Mesendoderm (in vitro differentiated cells): ENCODE results near the gene GABRG3.

Source experiments
- DNase-seq: peaks from one replicate; pipeline ENCODE4 v3.0.0; 2013
- H2AK5ac ChIP-seq: 2 replicates; pipeline ENCODE4 v1.6.1; 2013; ENCODE audit warnings: low read length, inconsistent platforms
- H2BK120ac ChIP-seq: 2 replicates; pipeline ENCODE4 v1.6.1; 2013; ENCODE audit warnings: low read depth, mild to moderate bottlenecking, low read length, moderate library complexity, mixed read lengths
- H2BK15ac ChIP-seq: replicated peaks from 2 replicates; pipeline ENCODE4 v1.6.1; 2013; ENCODE audit warnings: low read depth, mild to moderate bottlenecking, moderate library complexity
- H2BK5ac ChIP-seq: 2 replicates; pipeline ENCODE4 v1.6.1; 2013; ENCODE audit warnings: low read length, inconsistent platforms
- H3K18ac ChIP-seq: 2 replicates; pipeline ENCODE4 v1.6.1; 2013; ENCODE audit warnings: mild to moderate bottlenecking, low read length, mixed read lengths
- H3K23ac ChIP-seq: one replicate; pipeline ENCODE4 v1.6.1; 2013; ENCODE audit warnings: low read length
- H3K27ac ChIP-seq: 2 replicates; pipeline ENCODE4 v1.5.1; 2013; ENCODE audit warnings: low read depth, mild to moderate bottlenecking, inconsistent platforms, low read length, moderate library complexity
- H3K27me3 ChIP-seq: 2 replicates; pipeline ENCODE4 v1.6.1; 2013; ENCODE audit warnings: low read length, control low read depth, mild to moderate bottlenecking, inconsistent platforms; ENCODE audit not compliant: insufficient read depth, poor library complexity
- H3K36me3 ChIP-seq: 2 replicates; pipeline ENCODE4 v1.6.1; 2013; ENCODE audit warnings: low read length, inconsistent platforms; ENCODE audit not compliant: control insufficient read depth, insufficient read depth
- H3K4ac ChIP-seq: one replicate; pipeline ENCODE4 v1.6.1; 2013; ENCODE audit warnings: low read depth, mild to moderate bottlenecking, low read length, moderate library complexity
- H3K4me1 ChIP-seq: 2 replicates; pipeline ENCODE4 v1.6.1; 2013; ENCODE audit warnings: low read depth, low read length, inconsistent platforms; ENCODE audit not compliant: control insufficient read depth
- H3K4me2 ChIP-seq: 2 replicates; pipeline ENCODE4 v1.6.1; 2013; ENCODE audit warnings: low read length
- H3K4me3 ChIP-seq: 2 replicates; pipeline ENCODE4 v1.5.1; 2013; ENCODE audit warnings: mild to moderate bottlenecking, low read length
- H3K56ac ChIP-seq: one replicate; pipeline ENCODE4 v1.6.1; 2013; ENCODE audit warnings: low read length
- H3K79me1 ChIP-seq: 2 replicates; pipeline ENCODE4 v1.6.1; 2013; ENCODE audit warnings: low read length, inconsistent platforms
- H3K79me2 ChIP-seq: 2 replicates; pipeline ENCODE4 v1.6.1; 2013; ENCODE audit warnings: mild to moderate bottlenecking, low read length; ENCODE audit not compliant: control insufficient read depth, insufficient read depth
- H3K9ac ChIP-seq: 2 replicates; pipeline ENCODE4 v1.6.1; 2013; ENCODE audit warnings: low read length, inconsistent platforms
- H4K5ac ChIP-seq: one replicate; pipeline ENCODE4 v1.6.1; 2013; ENCODE audit warnings: low read length
- H4K8ac ChIP-seq: one replicate; pipeline ENCODE4 v1.6.1; 2013; ENCODE audit warnings: low read depth, mild to moderate bottlenecking, control low read depth, low read length, moderate library complexity
- WGBS: extraction: QIAGEN DNeasy Blood & Tissue Kit; methylation state at CpG from one replicate; pipeline ENCODE4 v1.1.7; 2013; ENCODE audit warnings: low lambda C conversion rate, missing lambda C conversion rate; ENCODE audit not compliant: insufficient coverage; ENCODE audit errors: extremely low coverage; 5-methylcytosine and 5-hydroxymethylcytosine counted together

Gene GABRG3

DNA sequence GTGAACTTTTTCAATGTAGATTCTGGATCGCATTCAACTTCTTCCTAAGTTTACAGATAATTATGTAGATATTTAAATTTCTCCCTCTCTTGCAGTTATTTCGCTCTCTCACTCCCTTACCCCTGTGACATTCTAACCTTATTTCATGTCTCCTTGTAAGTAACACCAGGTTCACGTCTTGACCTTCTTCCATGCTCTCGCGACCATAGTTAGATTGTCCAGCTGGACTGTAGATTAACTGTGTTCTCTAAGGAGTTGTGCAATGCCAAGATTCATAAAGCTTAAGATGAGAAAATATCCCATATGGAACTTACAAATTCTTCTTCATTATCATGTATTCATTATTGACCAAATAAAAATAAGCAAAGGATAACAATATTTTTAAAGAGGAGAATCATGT, 430.5 kb downstream of the GABRG3 start:
- Histone ChIP-seq H3K56ac (no peak overlapping the region), H3K27me3 (no peaks in the 10 kb centered on the region), H3K4me1 (no peaks in the 10 kb centered on the region), H3K36me3 (no peaks in the 10 kb centered on the region), H3K4me3 (no peak overlapping the region), H3K4me2 (no peak overlapping the region), H3K9ac (no peak overlapping the region), H2BK120ac (no peak overlapping the region), H4K5ac (no peak overlapping the region), H3K23ac (no peak overlapping the region), H2BK15ac (no peak overlapping the region), H4K8ac (no peak overlapping the region), H3K79me1 (no peaks in the 10 kb centered on the region), H3K27ac (no peak overlapping the region), H2BK5ac (no peak overlapping the region), H3K18ac (no peak overlapping the region), H3K4ac (no peak overlapping the region), H2AK5ac (no peak overlapping the region), H3K79me2 (no peaks in the 10 kb centered on the region)
- no peak for DNase-seq
- no CpG with 5 or more reads among the region's 5 CpGs for WGBS

DNA sequence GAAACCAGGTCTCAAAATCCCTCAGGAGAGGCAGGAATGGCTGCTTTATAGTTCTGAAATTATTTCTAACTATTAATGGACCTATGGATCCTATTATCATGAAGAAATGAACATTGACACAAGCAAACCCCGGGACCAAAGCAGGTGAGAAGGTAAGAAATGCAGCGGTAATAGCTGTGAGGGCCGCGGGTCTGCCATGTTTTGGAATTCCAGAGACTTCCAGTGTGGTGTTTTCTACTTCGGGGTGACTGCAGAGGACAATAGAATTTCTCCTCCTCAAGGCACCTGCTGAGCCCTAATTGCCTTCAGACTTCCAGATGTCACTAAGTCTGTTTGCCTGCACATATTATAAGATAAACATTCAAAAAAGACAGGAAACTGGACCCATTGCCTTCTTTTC, 437.4 kb downstream of the GABRG3 start:
- WGBS: no CpG with 5 or more reads among the region's 5 CpGs

DNA sequence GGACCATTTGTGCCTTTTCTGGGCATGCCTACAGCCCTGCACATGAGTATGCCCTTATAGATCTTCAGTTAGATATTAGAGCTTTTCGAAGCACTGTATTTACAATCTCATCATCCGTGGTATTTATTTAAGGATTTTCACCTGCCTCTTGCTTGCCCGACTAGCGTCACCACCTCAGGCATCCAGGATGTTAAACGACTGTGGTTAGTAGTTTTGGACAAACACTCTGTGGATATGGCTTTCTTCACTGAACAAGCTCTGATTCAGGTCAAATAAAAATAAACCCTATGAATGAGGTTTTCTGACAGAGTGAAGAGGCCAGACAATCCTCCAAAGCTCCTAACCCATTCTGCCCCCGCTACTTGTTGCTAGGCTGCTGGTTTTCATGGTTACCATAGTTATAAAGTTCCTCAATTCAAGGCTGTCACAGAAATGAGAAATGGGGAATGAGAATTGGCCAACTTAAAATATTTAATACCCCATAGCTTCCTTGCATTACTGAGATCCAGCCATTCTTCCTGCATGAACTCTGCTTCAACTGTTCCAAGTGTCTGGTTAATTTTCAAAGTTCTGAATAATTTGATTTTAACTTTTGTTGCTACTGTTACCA, 440.1 kb downstream of the GABRG3 start:
- no peak overlapping the region for H3K27ac ChIP-seq
- H2BK120ac ChIP-seq: no peak overlapping the region
- no peaks in the 10 kb centered on the region for H3K27me3 ChIP-seq
- no peak overlapping the region for H4K5ac ChIP-seq
- no peak for DNase-seq
- WGBS: no CpG with 5 or more reads among the region's 6 CpGs
- no peaks in the 10 kb centered on the region for H3K79me2 ChIP-seq
- H2AK5ac ChIP-seq: no peak overlapping the region
- H3K56ac ChIP-seq: no peak overlapping the region
- H3K4ac ChIP-seq: no peak overlapping the region
- no peaks in the 10 kb centered on the region for H3K4me1 ChIP-seq
- H3K4me2 ChIP-seq: no peak overlapping the region
- H2BK15ac ChIP-seq: no peak overlapping the region
- H3K79me1 ChIP-seq: no peaks in the 10 kb centered on the region
- no peak overlapping the region for H3K18ac ChIP-seq
- no peak overlapping the region for H3K9ac ChIP-seq
- no peak overlapping the region for H3K4me3 ChIP-seq
- H4K8ac ChIP-seq: no peak overlapping the region
- H3K36me3 ChIP-seq: no peaks in the 10 kb centered on the region
- H3K23ac ChIP-seq: no peak overlapping the region
- H2BK5ac ChIP-seq: no peak overlapping the region

More for the DNA sequence above, 437.4 kb downstream of the GABRG3 start:
- DNase-seq: no peak
- Histone ChIP-seq H4K5ac (no peak overlapping the region), H3K27me3 (no peaks in the 10 kb centered on the region), H2BK120ac (no peak overlapping the region), H3K4me3 (no peak overlapping the region), H3K79me2 (no peaks in the 10 kb centered on the region), H3K56ac (no peak overlapping the region), H3K4me1 (no peaks in the 10 kb centered on the region), H3K23ac (no peak overlapping the region), H4K8ac (no peak overlapping the region), H3K9ac (no peak overlapping the region), H2AK5ac (no peak overlapping the region), H3K27ac (no peak overlapping the region), H2BK15ac (no peak overlapping the region), H2BK5ac (no peak overlapping the region), H3K4me2 (no peak overlapping the region), H3K36me3 (no peaks in the 10 kb centered on the region), H3K79me1 (no peaks in the 10 kb centered on the region), H3K4ac (no peak overlapping the region), H3K18ac (no peak overlapping the region)

DNA sequence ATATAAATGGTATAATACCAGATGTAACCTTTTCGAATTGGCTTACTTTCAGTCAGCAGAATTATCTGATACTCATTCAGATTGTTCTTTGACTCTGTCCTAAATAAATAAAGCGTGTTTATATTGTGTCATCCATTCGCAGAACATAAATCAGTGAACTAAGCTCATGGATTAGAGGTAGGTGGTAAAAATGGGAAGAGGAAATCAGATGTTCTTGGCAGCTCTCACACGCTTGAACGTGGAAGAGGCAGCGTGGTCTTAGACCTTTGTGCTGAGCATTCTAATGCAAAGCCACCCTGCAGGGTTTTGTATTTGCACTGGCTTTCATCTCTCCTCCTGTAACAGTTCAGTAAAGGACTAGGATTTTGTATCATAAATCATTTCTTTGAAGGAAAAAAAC, 441.4 kb downstream of the GABRG3 start:
- Histone ChIP-seq H3K27ac (no peak overlapping the region), H2BK120ac (no peak overlapping the region), H3K23ac (no peak overlapping the region), H3K27me3 (no peaks in the 10 kb centered on the region), H3K79me1 (no peaks in the 10 kb centered on the region), H3K4ac (no peak overlapping the region), H3K36me3 (no peaks in the 10 kb centered on the region), H2BK15ac (no peak overlapping the region), H2BK5ac (no peak overlapping the region), H3K4me3 (no peak overlapping the region), H4K5ac (no peak overlapping the region), H3K4me1 (no peaks in the 10 kb centered on the region), H4K8ac (no peak overlapping the region), H2AK5ac (no peak overlapping the region), H3K79me2 (no peaks in the 10 kb centered on the region), H3K56ac (no peak overlapping the region), H3K18ac (no peak overlapping the region), H3K4me2 (no peak overlapping the region), H3K9ac (no peak overlapping the region)
- no peak for DNase-seq
- WGBS: no CpG with 5 or more reads among the region's 6 CpGs

DNA sequence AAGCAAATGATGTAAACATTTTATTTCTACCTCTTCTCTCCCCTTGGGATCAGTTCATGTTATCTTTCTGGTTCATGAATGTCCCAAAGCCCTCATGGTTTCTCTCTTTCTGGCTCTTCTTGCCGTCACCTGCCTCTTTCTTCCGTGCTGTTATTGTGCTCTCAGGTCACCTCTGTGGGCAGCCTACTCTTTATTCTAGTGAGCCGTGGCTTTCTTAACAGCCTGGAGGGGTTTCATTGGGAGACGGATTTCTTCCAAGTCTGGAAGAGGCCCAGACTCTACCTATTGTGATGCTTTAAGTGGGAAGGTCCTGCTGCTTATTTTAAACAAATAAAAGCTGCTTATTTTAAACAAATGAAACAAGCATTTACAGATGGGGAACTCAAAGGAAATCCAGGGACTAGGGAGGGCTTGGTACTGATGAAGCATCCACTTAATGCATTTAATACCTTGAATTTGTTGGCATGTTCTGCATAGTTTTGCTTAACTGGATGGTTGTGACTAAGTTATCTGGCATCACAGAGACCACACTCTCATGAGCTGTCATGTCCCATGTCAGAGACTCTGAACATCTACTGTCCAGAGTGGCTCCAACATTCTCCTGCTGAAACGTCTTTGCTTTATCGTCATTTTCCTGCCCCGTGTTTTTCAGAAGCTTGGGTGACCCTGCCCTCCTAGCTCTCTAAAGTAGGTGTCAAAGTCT, 443.3 kb downstream of the GABRG3 start:
- Histone ChIP-seq H3K4ac (no peak overlapping the region), H3K27me3 (no peaks in the 10 kb centered on the region), H3K56ac (no peak overlapping the region), H3K4me3 (no peak overlapping the region), H3K79me1 (no peaks in the 10 kb centered on the region), H3K27ac (no peak overlapping the region), H3K9ac (no peak overlapping the region), H3K18ac (no peak overlapping the region), H3K4me1 (no peaks in the 10 kb centered on the region), H2BK120ac (no peak overlapping the region), H4K5ac (no peak overlapping the region), H3K79me2 (no peaks in the 10 kb centered on the region), H2AK5ac (no peak overlapping the region), H4K8ac (no peak overlapping the region), H3K36me3 (no peaks in the 10 kb centered on the region), H2BK5ac (no peak overlapping the region), H3K4me2 (no peak overlapping the region), H3K23ac (no peak overlapping the region), H2BK15ac (no peak overlapping the region)
- no CpG with 5 or more reads among the region's 7 CpGs for WGBS
- no peak for DNase-seq

DNA sequence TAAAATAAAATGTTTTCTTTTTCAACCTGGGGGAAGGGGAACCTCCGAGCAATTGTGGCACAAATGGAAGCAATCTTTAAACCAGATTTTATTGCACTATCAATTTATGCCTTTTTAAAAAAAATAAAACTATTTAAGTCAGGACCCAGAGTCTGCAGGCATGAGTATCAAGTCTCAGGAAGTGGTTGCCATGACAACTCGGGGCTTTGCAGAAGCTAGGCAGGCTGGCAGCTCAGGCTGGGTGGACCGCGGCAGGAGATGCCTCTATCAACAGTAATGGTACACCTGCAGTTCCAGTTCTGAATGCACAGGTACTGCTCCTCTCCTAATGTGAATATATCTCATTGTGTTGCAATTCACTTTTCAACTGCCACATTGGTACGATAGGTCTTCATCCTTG, 447.7 kb downstream of the GABRG3 start:
- no peak overlapping the region for H2BK5ac ChIP-seq
- no peak overlapping the region for H3K23ac ChIP-seq
- H3K79me1 ChIP-seq: no peaks in the 10 kb centered on the region
- H2AK5ac ChIP-seq: no peak overlapping the region
- no peaks in the 10 kb centered on the region for H3K36me3 ChIP-seq
- H4K5ac ChIP-seq: no peak overlapping the region
- no peak overlapping the region for H2BK120ac ChIP-seq
- no peaks in the 10 kb centered on the region for H3K27me3 ChIP-seq
- no peak overlapping the region for H3K4ac ChIP-seq
- WGBS: no CpG with 5 or more reads among the region's 5 CpGs
- no peak overlapping the region for H3K18ac ChIP-seq
- H3K27ac ChIP-seq: no peak overlapping the region
- H3K56ac ChIP-seq: no peak overlapping the region
- no peak overlapping the region for H2BK15ac ChIP-seq
- H3K79me2 ChIP-seq: no peaks in the 10 kb centered on the region
- no peaks in the 10 kb centered on the region for H3K4me1 ChIP-seq
- H4K8ac ChIP-seq: no peak overlapping the region
- H3K9ac ChIP-seq: no peak overlapping the region
- H3K4me3 ChIP-seq: no peak overlapping the region
- peak; percentile 48 for DNase-seq
- no peak overlapping the region for H3K4me2 ChIP-seq
